Lower lobe of right lung (tissue), 2 donors: ENCODE data around the gene TRPC1. TPM values are rescaled to one million over a fixed set of nuclear protein-coding genes. Genes with fewer than 3 reads are reported as not detected.

Experiments
- ATAC-seq, 2 donors: fragments of 200-7000 bp; cut with Tn5 transposase; one replicate each; pipeline ENCODE4 v1.9.1; 2020 to 2022; ENCODE audit warnings: mild to moderate bottlenecking in 2 of 2, moderate library complexity in 2 of 2
- DNase-seq: peaks from one replicate; pipeline ENCODE4 v3.0.0-alpha.2; 2020
- H3K27ac ChIP-seq: fragments of 200-600 bp; one replicate; pipeline ENCODE4 v1.8.0; 2022
- H3K27me3 ChIP-seq: fragments of 200-600 bp; one replicate; pipeline ENCODE4 v1.8.0; 2022; ENCODE audit warnings: low read depth
- H3K36me3 ChIP-seq: fragments of 200-600 bp; one replicate; pipeline ENCODE4 v1.8.0; 2022; ENCODE audit warnings: mild to moderate bottlenecking
- H3K4me1 ChIP-seq: fragments of 200-600 bp; one replicate; pipeline ENCODE4 v1.8.0; 2022
- H3K4me3 ChIP-seq: fragments of 200-600 bp; one replicate; pipeline ENCODE4 v1.8.0; 2022; ENCODE audit warnings: mild to moderate bottlenecking
- H3K9me3 ChIP-seq: fragments of 200-600 bp; one replicate; pipeline ENCODE4 v1.8.0; 2022
- CTCF ChIP-seq: fragments of 200-600 bp; IDR thresholded peaks from one replicate; pipeline ENCODE4 v1.8.0; 2022; ENCODE audit warnings: antibody characterized with exemption, mild to moderate bottlenecking
- intact Hi-C: fragments of 100-400 bp; cut with DNase I; formaldehyde crosslinking; loops from one replicate; pipeline ENCODE4 v1.11.0; 2022
- total RNA-seq: library from RNA; stranded (reverse); fragmentation: NEBNext Ultra II Directional; extraction: Animal tissue kit (Norgen Biotek cat#: 25700); gene quantifications from one replicate; pipeline ENCODE4 v1.2.1, GENCODE V29; 2021
- donor health status: DM: no; HTN: yes; CAD: no; lungs with severe emphysema.

The TRPC1 gene
- total RNA-seq, 1 donor from 2014 or later: 5.4 TPM

- Histone ChIP-seq H3K4me1 (no peaks in the 10 kb centered on the region), H3K27ac (no peak overlapping the region), H3K36me3 (no peaks in the 10 kb centered on the region), H3K27me3 (no peaks in the 10 kb centered on the region), H3K4me3 (no peak overlapping the region), H3K9me3 (no peaks in the 10 kb centered on the region)
- intact Hi-C loops: no loop called here
- DNase-seq (no peak), ATAC-seq (no peak)
- TF ChIP-seq CTCF: no peak
Measured at GRCh38 chr3:142768338-142768737, 44.5 kb downstream of the TRPC1 start.

- ATAC-seq (no peak), DNase-seq (no peak)
- no peak for TF ChIP-seq CTCF
- Histone ChIP-seq H3K36me3 (no peaks in the 10 kb centered on the region), H3K27me3 (no peaks in the 10 kb centered on the region), H3K4me1 (no peaks in the 10 kb centered on the region), H3K27ac (no peak overlapping the region), H3K9me3 (no peaks in the 10 kb centered on the region), H3K4me3 (no peak overlapping the region)
- intact Hi-C loops: no loop called here
Measured at GRCh38 chr3:142777927-142778326, 54.1 kb downstream of the TRPC1 start.

- ATAC-seq: no peak
- no peaks in the 10 kb centered on the region for H3K9me3 ChIP-seq
- H3K27ac ChIP-seq: no peak overlapping the region
- no peak for DNase-seq
- TF ChIP-seq CTCF: no peak
- no peaks in the 10 kb centered on the region for H3K27me3 ChIP-seq
- no peaks in the 10 kb centered on the region for H3K4me1 ChIP-seq
- no peak overlapping the region for H3K4me3 ChIP-seq
- intact Hi-C loops: no loop called here
- H3K36me3 ChIP-seq: no peaks in the 10 kb centered on the region
Measured at GRCh38 chr3:142778541-142778940, 54.7 kb downstream of the TRPC1 start.

- H3K36me3 ChIP-seq: no peaks in the 10 kb centered on the region
- no peaks in the 10 kb centered on the region for H3K9me3 ChIP-seq
- ATAC-seq (no peak), DNase-seq (no peak)
- no peaks in the 10 kb centered on the region for H3K4me1 ChIP-seq
- no peak overlapping the region for H3K4me3 ChIP-seq
- TF ChIP-seq CTCF: no peak
- no peaks in the 10 kb centered on the region for H3K27me3 ChIP-seq
- intact Hi-C loops: no loop called here
- no peak overlapping the region for H3K27ac ChIP-seq
Measured at GRCh38 chr3:142779591-142779990, 55.8 kb downstream of the TRPC1 start.

GRCh38 chr3:142782616-142783015 lies 58.8 kb downstream of the TRPC1 start:
- Histone ChIP-seq H3K27me3 (no peaks in the 10 kb centered on the region), H3K36me3 (no peaks in the 10 kb centered on the region), H3K4me1 (no peaks in the 10 kb centered on the region), H3K9me3 (no peaks in the 10 kb centered on the region), H3K4me3 (no peak overlapping the region), H3K27ac (no peak overlapping the region)
- TF ChIP-seq CTCF: no peak
- ATAC-seq (no peak), DNase-seq (no peak)
- intact Hi-C loops: no loop called here

- Histone ChIP-seq H3K36me3 (no peaks in the 10 kb centered on the region), H3K27ac (no peak overlapping the region), H3K27me3 (no peaks in the 10 kb centered on the region), H3K4me3 (no peak overlapping the region), H3K9me3 (no peaks in the 10 kb centered on the region), H3K4me1 (no peaks in the 10 kb centered on the region)
- TF ChIP-seq CTCF: no peak
- DNase-seq (no peak), ATAC-seq (no peak)
- intact Hi-C loops: no loop called here
Measured at GRCh38 chr3:142784228-142784627, 60.4 kb downstream of the TRPC1 start.
